LoVo (cell line): Measurements from ENCODE around the gene ZWINT.

Experiments used
- DNase-seq: peaks from one replicate; pipeline ENCODE4 v3.0.0-alpha.2; 2016; ENCODE audit warnings: low spot score

ZWINT gene, protein sequence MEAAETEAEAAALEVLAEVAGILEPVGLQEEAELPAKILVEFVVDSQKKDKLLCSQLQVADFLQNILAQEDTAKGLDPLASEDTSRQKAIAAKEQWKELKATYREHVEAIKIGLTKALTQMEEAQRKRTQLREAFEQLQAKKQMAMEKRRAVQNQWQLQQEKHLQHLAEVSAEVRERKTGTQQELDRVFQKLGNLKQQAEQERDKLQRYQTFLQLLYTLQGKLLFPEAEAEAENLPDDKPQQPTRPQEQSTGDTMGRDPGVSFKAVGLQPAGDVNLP

DNA sequence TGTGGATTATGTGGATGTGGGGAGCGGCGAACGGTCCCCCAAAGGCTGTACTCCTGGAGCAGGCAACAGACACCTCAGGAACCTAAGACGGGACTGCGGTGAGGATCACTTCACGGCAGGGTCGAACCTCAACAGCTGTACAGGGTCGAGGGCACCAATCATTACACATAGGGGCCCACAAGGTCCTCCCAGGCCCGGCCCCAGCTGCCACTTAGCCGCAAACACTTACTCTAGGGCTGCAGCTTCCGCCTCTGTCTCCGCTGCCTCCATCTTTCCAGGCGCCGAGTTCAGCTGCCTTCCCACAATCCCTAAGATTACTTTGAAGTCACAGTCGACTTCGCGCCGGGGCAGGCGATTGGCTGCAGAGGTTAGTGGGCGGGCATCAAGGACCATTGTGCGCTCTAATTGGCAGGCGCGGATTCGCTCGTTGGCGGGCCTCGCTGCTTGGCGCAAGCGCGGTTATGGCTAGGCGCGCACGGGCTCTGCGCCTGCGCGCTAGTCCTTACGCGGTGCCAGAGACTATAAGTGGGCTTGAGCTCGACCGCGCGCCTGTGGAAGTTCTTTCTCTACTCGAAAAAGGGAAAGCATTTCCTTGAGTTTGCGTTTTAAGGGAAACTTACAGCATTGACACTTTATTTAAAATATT is at the start of gene ZWINT:
ZWINT (minus strand) TSS at position 293 of the 646 bp plus-strand sequence; CDS start at position 270, 23 bp downstream.
- DNase-seq, result peak; percentile 97

DNA sequence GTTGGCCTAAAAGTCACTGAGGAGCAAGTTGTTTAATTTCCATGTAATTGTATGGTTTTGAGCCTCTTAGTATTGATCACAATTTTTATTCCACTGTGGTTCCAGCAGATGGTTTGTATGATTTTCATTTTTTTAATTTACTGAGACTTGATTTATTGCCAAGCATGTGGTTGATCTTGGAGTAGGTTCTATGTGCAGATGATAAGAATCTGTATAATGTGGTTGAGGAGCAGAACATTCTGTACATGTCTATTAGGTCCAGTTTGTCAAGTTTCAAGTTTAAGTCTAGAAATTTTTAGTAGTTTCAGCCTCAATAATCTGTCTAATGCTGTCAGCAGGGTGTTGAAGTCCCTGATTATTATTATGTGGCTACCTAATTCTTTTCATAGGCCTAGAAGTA is 22.7 kb upstream of the ZWINT start:
- no peak for DNase-seq

- no peak for DNase-seq
These were observed 9.4 kb upstream of the ZWINT start for GRCh38 chr10:56370217-56371113.

GRCh38 chr10:56360583-56360966 is 484 bp downstream of the ZWINT start:
- DNase-seq, result no peak

DNA sequence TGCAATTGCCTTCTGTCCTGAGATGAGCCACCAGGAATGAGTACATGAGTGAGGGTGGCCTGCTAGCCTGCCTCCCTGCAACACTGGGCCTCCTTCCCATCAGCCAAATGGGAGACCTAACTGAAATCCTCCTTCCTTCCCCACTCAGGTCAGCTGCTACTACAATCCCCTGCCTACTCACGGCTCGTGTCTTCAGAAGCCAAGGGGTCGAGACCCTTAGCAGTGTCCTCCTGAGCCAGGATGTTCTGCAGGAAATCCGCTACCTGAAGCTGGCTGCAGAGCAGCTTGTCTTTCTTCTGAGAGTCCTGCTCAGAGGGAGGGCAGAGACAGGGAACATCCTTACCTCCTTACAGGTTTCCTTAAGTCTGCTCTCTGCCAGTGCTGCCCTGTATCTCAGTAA is 1.2 kb downstream of the ZWINT start:
- DNase-seq, result no peak

DNA sequence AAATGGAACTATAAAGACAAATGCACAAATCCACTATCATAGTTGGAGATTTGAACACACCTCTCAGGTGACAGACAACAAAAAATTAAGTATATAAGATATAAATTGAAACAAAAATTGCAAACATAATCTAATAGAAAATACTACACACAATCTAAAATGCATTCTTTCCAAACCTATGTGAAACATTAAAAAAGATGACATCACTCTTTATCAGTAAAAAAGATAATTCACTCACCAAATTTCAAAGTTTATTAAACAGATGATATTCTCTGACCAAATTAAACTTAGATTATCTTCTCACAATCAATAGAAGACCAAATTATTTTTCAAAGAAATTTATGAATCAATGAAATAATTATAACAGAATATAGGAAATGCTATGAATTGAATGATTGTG is 4.0 kb downstream of the ZWINT start:
- DNase-seq, result no peak

- DNase-seq, result no peak
These were observed 9.0 kb downstream of the ZWINT start for GRCh38 chr10:56351909-56352630.

DNA sequence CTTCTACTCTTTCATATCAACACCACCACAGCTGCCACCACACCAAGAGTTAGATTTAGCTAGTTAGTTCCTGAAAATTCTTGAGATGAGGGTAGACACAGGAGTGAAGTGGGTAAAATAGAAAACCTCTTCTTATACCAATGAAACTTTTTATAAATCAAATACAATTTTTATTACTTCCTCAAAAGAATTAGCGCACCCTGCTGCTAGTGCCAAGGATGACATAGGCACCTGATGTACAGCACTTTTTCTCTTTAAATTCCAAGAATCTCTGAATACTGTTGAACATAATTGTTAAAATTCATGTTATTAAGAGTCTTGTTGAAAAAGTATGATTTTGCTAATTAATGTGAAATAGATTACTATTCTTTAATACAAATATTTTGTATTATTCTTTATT is 11.4 kb downstream of the ZWINT start:
- DNase-seq, result no peak

DNA sequence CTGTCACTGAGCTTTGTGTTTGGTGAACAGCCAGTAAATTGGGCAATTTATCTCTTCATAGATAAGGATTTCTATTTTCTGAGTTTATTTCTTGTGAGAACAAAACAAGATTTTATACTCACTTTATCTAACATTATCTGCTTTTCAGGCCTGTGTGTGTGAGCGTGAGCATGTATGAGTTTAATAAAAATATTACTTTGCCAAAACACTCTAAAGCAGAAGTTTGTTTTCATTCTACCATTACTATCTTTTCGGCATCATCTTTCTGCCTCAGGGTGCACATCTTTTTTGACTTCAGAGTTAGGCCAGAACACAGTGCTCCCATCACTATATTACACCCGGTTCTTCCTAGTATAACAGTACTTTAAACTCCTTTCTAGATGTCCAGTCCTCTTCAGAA is 13.0 kb downstream of the ZWINT start:
- no peak for DNase-seq

GRCh38 chr10:56346845-56347415 is 14.1 kb downstream of the ZWINT start:
- DNase-seq, result no peak

DNA sequence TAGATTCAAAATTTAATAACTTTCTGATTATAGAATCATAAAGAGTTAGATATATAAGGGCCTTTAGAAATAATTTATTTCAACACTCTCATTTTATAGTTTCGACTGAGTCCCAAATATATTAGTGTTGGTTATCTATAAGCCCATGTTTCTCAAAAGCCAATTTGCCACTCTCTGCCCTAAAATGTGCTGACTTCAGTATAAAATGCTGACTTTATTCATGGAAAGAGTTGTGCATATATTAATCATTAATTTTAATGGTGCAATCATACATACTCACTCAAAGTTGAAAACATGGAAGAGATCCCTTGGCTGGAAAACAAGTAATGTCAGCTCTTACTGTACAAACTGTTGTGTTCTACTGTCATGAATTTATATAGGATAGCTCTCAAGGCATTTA is 19.4 kb downstream of the ZWINT start:
- no peak for DNase-seq

DNA sequence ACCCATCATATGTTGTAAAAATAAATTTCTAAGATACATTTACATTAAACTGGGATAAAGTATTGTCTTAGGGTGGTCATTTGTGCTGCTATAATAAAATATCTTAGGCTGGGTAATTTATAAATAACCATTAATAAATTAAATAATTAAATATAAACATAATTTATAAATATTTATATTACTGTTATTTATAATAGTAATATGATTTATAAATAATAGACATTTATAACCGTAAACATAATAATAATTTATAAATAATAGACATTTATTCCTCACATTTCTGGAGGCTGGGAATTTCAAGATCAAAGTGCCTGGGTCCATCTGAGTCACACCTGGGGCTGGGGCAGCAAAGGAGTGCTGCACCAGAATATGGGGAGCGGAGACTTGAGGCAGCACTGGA is 31.1 kb downstream of the ZWINT start:
- no peak for DNase-seq

DNA sequence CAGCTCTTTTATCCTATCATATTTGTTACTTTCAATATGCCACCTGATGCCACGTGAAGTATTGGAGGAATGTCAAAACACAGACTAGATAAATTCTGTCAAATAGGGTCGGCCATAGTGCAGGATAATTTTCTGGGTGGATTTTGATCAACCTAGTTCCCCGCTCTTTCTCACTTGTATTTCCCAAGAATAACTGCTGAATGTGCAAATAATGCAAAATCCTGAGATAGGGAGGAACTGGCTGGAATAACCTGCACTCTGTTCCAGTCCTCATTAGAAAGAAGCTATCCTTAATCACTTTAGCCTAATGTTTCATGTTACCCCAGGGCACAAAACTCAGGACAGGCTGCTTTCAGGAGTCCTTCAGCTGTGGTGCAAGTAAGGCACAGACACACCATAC is 33.9 kb downstream of the ZWINT start:
- DNase-seq, result no peak

- DNase-seq, result no peak
These were observed 41.7 kb downstream of the ZWINT start for GRCh38 chr10:56319386-56319785.

DNA sequence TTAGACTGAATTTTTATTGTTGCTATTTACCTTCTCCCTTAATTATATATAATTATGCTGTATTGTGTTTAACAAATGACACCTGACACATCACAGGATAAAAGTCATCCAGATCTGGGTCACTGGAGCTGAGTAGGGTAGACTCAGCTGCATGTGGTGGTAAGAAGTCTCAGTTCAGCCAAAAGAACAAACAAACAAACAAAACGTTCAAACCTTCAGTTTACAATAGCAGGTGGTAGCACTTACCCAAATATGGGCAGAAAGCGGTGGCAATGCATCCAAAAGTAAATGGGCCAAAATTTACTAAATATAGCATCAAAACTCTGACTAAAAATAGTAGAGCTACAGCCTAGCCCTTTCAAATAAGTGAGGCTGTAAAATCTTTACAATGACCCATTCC is 42.2 kb downstream of the ZWINT start:
- no peak for DNase-seq

GRCh38 chr10:56317603-56318002 is 43.5 kb downstream of the ZWINT start:
- no peak for DNase-seq

GRCh38 chr10:56316603-56317002 is 44.5 kb downstream of the ZWINT start:
- DNase-seq, result no peak
